ENCODE measurements around the gene PIK3CB. TPM values are rescaled to one million over a fixed set of nuclear protein-coding genes. Genes with fewer than 3 reads are reported as not detected.
"Not testable (repeated sequence)": the region's sequence is repeated elsewhere in the genome, so short reads cannot be mapped to it uniquely, and the experiment has no call there.

Gene PIK3CB
- total RNA-seq, 1 experiment from 2014 or later = 6.1 TPM

DNA sequence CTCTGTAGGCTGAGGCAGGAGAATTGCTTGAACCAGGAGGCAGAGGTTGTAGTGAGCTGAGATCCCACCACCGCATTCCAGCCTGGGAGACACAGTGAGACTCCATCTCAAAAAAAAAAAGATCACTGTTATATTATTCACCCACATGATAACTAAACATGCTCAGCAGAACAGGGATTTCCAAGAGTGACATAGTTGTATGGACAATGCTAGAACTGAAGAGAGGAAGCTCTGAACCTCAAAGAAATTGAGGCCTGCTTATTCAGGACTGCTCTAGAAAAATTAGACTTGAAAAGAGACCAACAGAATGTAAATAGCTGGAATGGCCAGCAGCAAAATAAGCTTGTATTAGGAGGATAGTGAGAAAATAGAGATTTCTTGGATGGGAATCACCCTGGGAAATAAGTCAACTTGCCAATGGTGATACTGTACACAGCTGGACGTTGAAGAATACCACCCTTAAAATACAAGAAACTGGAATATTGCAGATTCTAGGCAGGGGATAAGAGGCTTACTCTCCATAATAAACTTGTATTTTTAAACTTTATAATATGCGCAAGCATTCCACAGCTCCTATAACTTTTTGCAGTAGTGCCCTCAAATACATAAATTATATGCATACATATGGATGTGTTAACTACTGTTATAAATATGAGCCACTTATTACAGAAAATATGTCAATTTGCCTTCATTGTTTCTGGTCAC is 28.2 kb downstream of the PIK3CB start:
- DNase-seq (ENCODE audit: low spot score) = no peak

DNA sequence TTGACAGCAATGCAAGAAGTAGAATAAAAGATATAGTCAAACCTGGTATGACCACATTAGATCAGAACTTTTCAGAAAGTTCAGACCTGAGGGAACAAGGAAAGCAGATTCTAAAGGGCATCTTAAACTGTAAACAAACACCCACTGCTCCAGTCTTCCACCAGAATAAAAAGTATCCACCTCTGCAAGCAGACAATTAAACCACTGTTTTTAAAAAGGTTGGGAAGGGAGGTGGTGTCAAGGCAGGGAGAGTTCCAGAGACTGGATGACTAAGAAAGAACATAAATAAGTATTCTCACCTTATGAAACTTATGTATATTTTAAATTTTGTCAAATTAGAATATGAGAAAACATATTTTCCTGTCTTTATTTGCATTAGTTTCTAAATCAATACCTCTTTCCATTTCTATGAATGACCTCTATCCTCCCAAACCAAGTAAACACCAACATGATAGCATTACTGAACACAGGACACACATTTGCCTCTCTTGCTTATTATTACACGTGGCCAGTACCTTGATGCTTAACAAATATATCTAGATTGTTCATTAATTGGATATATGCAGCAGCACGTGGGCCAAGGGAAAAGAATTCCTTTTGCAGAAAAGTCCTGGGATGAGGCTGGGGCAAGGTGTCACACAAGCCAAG is 31.6 kb downstream of the PIK3CB start:
- no peak for DNase-seq (ENCODE audit: low spot score)

DNA sequence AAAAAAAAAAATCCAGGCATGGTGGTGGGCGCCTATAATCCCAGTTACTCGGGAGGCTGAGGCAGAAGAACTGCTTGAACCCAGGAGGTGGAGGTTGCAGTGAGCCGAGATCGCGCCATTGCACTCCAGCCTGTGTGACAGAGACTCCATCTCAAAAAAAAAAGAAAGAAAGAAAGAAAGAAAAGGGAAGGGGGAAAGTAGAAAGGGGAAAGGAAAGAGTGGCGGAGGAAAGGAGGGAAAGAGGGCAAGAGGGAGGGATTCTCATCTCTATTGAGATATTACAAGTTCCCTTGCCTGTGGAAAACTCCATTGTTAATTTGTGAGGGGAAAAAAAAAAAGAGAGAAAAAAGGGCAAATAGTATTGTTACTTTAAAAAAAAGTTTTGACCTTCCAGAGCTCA is 32.5 kb downstream of the PIK3CB start:
- not testable (repeated sequence) for DNase-seq (ENCODE audit: low spot score)

DNA sequence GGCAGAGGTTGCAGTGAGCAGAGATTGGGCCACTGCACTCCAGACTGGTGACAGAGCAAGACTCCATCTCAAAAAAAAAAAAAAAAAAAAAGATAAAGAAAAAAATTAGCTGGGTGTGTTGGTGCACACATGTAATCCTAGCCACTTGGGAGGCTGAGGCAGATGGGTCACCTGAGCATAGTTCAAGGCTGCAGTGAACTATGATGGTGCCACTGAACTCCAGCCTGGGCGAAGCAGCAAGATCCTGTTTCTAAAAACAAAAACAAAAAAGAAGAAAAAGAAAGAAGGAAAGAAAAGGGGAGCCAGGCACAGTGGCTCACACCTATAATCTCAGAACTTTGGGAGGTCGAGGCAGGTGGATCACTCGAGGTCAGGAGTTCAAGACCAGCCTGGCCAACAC is 32.9 kb downstream of the PIK3CB start:
- DNase-seq (ENCODE audit: low spot score) = no peak

DNA sequence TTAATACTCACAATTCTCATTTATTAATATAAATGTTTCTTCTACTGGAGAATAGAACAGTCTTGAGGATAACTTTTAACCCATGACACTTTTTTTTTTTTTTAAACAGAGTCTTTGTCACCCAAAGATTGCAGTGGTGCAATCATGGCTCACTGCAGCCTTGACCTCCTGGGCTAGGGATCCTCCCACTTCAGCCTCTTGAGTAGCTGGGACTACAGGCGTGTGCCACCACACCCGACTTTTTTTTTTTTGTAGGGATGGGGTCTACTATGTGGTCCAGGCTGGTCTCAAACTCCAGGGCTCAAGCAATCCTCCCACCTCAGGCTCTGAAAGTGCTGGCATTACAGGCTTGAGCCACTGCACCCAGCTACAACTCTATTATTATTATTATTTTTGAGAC is 34.5 kb downstream of the PIK3CB start:
- no peak for DNase-seq (ENCODE audit: low spot score)

DNA sequence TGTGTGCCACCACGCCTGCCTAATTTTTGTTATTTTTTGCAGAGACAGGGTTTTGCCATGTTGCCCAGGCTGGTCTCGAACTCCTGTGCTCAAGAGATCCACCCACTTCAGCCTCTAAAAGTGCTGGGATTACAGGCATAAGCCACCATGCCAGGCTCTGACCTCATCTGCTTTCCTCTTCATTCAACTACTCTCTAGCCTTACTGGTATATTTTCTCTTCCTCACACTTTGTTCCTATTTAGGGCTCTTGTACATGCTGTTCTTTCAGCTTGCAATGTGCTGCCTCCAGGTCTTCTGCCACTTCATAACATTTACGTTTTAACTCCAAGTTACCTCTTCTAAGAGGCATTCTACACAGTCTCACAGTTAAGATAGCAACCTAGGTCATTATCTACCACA is 34.9 kb downstream of the PIK3CB start:
- DNase-seq (ENCODE audit: low spot score) = no peak

DNA sequence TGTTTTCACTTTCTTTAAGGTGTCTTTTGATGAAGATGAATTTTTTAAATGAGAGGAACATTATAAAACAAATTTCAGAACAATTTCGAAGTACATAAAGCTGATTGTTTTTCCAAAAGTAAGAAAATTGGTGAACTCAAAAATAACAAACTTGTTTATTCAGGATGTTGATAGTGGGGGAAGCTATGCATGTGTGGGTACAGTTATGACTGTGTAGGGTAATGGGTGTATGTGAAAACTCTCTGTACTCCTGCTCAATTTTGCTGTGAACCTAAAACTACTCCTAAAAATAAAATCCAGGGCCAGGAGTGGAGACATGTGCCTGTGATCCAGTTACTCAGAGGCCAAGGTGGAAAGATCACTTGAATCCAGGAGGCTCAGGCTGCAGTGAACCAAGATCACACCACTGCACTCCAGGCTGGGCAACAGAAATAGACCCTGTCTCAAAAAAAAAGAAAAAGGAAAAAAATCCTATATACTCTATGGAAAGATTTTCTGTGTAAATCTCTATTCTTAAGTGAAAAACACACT is 37.2 kb downstream of the PIK3CB start:
- DNase-seq (ENCODE audit: low spot score) = no peak

DNA sequence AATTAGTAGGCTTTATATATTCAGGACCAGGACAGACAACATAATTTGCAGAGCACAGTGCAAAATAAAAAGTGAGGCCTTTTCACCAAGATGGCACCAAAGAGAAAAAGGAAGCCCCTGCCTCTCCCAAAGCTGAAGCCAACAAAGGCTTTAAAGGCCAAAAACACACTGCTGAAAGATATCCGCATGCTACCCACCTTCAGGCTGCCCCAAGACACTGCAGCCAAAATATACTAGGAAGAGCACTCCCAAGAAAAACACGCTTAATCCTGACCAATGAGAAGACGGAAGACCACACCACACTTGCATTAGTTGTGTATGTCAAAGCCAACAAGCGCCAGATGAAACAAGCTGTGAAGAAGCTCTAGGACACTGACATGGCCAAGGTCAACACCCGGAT is 38.0 kb downstream of the PIK3CB start:
- DNase-seq (ENCODE audit: low spot score) = no peak

DNA sequence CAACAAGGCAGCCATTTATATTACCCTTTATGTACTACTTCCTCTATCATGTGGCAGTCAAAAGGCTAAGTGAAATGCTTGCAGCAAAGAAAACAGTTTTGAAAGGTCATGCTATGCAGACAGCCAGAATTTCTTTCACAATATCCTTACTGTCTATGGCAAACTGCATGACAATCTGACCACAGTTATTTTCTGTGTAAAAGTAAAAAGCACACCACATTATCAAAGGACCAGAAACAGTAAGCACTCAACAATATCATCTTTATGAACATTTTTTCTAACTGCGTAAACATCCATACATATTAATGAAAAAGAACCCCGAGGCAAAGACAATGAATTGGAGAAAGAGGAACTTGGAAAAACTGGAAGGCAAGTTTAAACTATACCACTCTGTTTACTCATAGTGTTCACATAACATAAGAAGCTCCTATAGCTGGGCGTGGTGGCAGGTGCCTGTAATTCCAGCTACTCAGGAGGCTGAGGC is 47.9 kb downstream of the PIK3CB start:
- peak; percentile 61 for DNase-seq (ENCODE audit: low spot score)

DNA sequence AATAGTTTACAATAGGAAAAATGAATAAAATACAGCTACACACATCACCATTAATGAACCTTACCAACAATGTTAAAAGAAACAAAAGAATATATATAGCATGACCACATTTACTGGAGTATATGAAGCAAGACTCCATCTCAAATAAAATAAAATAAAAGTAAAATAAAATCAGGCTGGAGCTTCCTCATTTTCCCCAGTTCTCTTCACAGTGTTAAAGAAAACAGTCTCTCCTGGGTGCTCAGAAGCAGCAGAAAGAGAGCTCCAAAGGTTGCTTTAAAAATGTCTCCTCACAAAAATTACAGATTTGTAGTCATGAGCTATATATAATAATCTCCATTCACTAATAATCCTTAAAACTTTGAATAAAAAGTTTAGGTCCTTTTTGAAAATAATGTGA is 48.8 kb downstream of the PIK3CB start:
- DNase-seq (ENCODE audit: low spot score) = no peak

DNA sequence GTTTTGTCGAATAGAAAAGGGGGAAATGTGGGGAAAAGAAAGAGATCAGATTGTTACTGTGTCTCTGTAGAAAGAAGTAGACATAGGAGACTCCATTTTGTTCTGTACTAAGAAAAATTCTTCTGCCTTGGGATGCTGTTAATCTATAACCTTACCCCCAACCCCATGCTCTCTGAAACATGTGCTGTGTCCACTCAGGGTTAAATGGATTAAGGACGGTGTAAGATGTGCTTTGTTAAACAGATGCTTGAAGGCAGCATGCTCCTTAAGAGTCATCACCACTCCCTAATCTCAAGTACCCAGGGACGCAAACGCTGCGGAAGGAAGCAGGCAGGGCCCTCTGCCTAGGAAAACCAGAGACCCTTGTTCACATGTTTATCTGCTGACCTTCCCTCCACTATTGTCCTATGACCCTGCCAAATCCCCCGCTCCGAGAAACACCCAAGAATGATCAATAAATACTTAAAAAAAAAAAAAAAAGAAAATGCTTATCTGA is 49.3 kb downstream of the PIK3CB start:
- not testable (repeated sequence) for DNase-seq (ENCODE audit: low spot score)

DNA sequence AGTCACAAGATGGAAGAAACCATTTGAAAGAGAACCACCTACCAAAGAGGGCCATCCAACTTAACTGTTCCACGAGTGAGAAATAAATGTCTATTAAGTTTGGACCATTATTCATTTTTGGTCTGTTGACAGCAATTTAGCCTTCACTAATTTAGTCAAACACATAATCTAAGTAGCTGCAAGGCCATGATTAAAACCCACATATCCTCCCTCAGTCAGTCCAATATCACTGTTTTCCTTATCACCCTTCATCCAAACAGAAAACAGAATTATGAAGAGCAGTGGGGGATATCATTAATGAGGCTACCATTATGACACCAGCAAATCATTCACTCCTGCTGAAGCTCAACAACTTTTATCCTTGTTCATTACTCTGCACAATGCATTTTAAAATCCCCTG is 52.0 kb downstream of the PIK3CB start:
- DNase-seq (ENCODE audit: low spot score) = no peak

DNA sequence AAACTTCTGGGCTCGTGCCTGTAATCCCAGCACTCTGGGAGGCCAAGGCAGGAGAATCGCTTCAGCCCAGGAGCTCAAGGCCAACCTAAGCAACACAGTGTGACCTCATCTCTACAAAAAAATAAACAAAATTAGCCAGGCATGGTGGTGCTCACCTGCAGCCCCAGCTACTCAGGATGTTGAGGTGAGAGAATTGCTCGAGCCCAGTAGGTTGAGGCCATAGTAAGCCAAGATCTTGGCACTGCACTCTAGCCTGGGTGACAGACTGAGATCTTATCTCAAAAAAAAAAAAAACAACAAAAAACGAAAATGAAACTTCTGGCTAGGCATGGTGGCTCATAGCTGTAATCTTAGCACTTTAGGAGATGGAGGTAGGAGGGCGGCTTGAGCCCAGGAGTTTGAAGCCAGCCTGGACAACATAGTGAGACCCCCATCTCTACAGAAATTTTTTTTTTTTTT is 53.7 kb downstream of the PIK3CB start:
- peak; percentile 78 for DNase-seq (ENCODE audit: low spot score)

DNA sequence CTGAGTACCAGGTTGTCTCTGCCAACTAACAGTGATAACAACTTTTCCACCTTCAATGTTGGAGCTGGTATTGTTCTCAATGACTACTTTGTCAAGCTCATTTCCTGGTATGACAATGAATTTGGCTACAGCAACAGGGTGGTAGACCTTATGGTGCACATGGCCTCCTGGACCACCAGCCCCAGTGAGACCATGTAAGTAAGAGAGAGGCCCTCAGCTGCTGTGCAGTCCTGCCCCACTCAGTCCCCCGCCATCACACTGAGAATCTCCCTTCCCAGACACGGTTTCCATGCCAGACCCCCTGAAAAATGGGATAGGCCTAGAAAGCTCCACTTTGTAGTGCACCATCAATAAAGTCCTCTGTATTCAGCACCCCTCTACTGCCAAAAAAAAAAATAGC is 56.1 kb downstream of the PIK3CB start:
- no peak for DNase-seq (ENCODE audit: low spot score)

DNA sequence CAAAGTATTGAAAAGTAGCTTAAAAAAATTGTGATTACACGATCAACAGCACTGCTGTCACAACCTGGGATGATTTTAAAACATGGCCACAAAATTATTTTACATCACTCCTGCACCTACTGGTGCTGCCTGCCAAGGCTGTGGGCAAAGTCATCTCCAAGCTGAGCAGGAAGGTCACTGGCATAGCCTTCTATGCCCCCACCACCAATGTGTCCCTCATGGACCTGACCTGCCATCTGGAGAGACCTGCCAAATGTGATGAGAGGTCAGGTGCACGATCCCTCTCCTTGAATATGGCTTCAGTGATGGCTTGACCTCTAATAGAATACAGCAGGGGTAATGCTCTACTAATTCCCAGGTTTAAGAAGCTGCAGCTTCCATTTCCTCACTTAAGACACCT is 57.8 kb downstream of the PIK3CB start:
- no peak for DNase-seq (ENCODE audit: low spot score)

DNA sequence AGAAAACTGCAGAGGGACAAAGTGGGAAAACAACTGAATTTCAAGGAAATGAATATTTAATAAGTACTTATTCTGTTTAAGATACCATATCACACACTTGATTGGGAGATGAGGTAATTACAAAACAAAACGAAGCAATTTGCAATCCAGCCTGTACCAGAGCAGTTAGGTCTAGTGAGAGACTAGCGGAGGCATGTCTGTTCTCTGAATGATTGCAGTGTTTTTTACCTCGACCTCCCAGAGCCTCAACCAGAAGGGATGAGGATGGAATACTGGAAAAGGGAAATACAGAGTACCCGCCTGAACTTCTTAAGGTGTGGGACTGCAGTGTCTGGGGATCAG is 59.5 kb downstream of the PIK3CB start:
- no peak for DNase-seq (ENCODE audit: low spot score)

DNA sequence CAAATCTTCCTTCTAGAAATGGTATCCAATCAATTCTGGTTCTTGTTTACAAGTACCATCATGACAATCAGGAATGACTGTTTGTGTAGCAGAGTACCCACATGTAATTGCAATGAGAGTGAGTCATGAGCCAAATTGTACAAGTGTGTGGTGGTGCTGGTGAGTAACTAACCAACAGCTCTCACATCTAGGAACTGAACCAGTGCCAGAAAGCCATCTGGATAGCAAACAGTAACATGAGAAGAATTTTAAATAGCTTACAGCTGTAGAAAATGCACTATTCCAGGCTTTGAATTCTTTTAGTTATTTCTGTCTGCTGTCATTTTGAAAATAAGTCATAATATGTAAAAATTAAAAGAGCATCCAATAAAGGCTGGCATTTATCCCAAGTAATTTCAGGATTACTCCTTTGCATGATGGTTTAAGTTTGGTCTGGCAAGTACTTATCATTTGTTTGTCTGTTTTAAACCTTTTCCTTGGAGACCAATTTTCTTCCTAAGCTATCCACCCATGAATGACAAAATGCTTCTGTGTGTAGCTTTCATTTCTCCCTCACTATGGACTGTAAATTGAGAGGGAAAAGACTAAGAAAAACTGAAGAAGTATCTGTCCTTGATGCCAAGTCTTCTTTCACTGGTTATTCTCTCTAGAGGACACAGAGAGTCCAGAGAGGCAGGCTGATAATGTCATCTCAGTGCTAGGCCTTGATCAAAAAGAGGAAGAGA is 60.0 kb downstream of the PIK3CB start:
- peak; percentile 99 for DNase-seq (ENCODE audit: low spot score)

DNA sequence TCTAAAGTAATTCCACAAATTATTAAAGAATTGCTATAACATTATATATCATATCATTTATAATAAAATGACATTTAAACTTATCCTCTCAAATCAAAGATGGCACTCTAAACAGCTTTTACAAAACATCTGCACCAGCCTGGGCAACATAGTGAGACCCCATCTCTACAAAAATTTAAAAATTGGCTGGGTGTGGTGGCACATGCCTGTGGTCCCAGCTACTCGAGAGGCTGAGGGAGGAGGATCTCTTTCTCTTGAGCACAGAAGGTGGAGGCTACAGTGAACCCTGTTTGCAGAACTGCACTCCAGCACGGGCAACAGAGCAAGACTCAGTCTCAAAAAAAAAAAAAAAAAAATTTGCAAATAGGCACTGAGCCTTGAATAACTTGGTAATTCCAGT is 63.1 kb downstream of the PIK3CB start:
- DNase-seq (ENCODE audit: low spot score) = no peak

DNA sequence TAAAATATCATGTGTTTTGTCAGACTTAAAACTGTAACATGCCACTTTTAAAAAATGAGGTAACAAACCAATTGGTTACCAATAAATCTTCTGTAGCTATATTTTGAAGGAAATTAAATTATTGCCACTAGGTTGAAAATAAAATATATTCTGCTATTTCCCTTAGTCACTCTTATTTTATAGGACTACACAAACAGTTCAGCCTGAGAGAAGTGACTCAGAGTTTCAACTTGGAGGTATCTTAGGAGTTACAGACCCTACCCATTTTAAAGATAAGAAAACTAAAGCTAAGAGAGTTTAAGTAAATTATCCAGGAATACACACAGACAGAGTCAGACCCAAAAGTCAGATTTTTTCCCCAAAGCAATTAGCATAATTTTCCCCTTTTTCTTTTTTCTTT is 65.1 kb downstream of the PIK3CB start:
- DNase-seq (ENCODE audit: low spot score) = no peak

DNA sequence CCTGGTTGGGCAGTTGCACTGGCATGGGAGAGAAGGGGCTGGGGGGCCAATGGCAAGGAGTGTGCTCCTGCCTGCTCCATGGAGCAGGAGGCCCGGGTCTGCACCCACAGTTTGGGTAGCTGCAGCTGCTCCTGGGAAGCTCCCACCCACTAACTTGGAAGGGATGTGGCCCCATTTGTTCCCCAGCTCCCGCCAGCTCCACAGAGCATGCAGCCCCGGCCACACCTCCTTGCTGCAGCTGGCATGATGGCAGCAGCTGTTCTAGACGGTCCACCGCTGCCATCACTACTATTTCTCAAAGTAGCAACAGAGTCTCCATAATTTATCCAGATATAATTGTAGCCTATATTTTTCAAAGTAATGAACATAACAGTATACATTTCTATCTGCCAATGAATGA is 65.8 kb downstream of the PIK3CB start:
- no peak for DNase-seq (ENCODE audit: low spot score)

DNA sequence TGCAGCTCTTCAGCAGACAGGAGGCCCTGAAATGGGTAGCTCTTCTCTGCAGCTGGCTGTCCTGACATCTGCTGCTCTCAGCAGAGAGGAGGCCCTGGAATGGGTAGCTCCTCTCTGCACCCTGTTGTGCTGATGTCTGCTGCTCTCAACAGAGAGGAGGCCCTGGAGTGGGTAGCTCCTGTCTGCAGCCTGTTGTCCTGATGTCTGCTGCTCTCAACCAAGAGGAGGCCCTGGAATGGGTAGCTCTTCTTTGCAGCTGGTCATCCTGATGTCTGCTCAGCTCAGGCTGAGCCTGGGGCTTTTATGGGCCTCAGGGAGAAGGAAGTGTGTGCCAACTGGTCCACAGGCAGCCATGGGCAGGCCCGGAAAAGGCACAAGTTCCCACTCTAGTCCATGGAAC is 66.6 kb downstream of the PIK3CB start:
- no peak for DNase-seq (ENCODE audit: low spot score)

DNA sequence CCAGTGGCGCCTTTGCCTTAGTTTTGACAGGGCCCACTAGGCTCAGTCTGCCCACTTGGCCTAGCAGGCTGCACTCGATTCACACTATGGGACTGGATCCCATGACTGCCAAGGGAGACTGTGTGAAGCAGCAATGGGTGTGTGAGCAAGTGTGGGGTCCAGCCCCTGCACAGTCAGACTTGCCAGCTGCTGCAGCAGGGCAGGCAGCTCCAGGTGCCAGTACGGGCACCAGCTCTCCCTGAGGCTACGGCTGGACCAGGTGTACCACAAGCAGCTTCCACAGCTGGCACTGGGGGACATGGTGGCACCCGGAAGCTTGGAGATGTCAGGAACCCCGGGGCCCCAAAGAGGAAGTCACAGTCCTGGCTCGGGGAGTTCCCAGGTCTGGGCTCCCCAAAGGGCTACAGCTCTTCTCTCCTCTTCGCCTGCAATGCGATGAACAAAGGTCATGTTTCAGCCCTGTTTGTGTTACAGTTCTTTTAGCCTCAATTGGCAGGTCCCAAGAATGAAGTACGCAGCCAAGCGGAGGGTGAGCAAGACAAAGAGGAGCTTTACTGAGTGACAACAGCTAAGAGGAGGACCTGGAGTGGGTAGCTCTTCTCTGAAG is 67.1 kb downstream of the PIK3CB start:
- DNase-seq (ENCODE audit: low spot score) = no peak
